ENCODE measurements around the gene OTOP1.
"Not testable (repeated sequence)": the region's sequence is repeated elsewhere in the genome, so short reads cannot be mapped to it uniquely, and the experiment has no call there.

Gene OTOP1

GRCh38 chr4:4228356-4228668 lies 1.6 kb upstream of the OTOP1 start:
- no peak for DNase-seq

DNA sequence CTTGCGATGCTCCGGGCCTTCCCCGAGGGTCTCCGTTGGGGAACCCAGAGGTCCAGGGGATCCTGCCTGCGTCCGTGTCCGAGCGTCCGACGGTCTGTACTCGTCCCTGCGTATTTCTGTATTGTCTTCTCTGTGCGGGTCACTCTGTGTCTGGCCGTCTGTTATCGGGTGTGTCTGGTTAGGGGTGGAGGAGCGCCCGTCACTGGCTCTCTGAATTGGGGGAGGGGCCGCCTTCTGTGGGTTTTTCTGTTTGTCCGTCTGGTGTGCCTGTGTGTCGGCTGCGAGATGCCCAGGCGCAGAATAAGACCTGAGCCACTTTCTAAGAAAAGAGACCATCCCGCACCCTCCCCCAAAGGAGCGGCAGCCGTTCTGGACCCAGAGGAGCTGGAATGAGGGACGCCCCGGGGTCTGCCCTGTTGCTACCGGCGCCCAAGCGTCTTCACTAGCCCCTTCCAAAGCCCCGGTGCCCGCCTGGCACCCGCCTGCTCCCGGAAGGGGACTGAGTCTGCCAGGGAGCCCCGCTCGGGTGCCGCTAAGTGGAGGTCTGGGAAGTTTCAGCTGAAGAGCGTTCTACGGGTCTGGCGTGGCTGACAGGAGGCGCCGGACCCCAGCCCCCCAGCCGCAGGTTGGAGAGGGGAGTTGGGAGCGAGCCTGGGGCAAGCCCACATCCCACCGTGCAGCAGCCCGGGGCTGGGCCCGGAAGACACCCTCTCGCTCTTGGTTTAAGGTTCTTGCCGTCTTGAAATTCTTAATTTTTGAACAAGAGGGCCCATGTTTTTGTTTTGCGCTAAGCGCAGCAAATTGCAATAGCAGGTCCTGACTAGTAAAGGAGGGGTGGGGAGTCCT lies 1.0 kb upstream of the OTOP1 start:
- DNase-seq, result no peak

DNA sequence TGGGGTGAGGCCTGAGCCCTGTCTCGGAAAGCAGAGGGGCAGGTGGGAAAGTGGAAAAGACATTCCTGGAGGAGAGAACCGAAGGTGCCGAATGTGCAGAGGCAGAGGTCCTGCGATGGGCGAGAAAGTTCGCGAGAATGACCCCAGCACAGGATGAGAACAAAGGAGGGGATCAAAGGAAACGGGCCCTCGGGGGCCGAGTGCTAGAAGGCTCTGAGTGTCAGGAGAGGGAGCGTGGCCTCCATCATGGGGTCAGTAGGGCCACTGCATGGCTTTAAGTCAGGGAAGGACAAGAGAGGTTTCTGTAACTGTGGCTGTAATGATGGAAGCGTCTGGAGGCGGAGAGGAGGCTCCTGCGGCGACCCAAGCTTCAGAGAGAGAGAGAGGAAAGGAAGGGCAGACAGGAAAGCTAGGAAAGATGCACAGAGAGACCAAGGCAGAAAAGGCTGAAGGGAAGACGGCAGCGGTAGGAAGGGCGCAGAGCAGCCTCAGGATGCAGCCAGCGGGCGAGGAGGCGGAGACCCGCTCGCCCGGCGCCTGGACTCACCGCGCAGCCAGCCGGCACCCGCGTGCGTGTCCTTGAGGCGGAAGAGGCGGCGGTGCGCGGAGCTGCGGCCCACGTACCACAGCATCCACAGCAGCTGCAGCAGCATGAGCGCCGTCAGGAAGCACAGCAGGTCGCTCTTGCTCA lies 669 bp downstream of the OTOP1 start:
- DNase-seq, result no peak

GRCh38 chr4:4217113-4217512 lies 9.6 kb downstream of the OTOP1 start:
- no peak for DNase-seq

DNA sequence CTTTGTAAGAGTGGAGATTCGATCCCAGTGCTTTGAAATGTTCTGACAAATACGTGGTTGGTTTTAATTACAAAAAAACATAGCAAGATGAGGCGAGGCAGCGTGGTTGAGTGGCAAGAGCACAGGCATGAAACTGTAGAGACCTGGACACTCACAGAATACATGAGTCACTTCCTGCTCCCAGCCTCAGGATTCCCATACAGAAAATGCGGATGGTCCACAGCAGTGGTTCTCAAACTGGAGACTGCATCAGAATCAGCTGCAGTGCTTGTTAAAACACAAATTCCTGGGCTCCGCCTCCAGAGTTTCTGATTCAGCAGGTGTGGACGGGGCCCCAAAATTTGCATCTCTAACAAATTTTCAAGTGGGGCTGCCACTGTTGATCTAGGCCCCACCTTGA lies 10.1 kb downstream of the OTOP1 start:
- DNase-seq, result no peak

GRCh38 chr4:4213674-4214073 lies 13.1 kb downstream of the OTOP1 start:
- DNase-seq, result not testable (repeated sequence)

DNA sequence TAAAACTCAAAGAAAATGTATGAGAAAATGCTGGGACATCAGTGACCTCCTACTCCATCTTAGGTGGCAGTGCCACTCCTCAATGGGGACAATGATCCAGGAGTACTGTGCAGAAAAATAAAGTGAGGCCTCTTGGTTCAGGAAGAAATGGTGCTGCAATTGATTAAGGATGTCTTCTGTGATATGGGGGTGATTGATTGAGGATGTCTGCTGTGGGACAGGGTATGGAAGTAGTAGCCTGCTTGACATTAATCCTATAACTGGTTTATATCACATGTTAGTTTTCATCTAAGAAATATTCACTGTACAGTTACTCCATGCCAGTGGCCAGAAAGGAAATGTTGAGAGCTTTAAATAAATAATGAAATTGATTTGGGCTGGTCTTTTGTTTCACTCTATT lies 20.5 kb downstream of the OTOP1 start:
- no peak for DNase-seq

DNA sequence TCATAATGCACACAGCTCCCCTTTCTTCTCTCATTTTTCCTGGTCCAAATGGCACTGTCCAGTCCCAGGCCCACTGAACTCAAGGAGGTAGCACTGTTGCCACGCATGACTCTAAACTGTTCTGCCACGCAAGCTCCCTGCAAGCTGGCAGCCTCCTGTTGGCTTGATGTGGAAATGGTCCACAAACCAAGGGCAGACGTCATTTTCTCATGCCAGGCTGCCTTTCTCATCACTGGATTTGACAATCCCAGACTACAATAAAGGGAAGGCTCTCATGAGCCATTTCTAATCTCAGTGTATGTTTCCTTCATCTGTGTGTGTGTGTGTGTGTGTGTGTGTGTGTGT lies 22.4 kb downstream of the OTOP1 start:
- no peak for DNase-seq

DNA sequence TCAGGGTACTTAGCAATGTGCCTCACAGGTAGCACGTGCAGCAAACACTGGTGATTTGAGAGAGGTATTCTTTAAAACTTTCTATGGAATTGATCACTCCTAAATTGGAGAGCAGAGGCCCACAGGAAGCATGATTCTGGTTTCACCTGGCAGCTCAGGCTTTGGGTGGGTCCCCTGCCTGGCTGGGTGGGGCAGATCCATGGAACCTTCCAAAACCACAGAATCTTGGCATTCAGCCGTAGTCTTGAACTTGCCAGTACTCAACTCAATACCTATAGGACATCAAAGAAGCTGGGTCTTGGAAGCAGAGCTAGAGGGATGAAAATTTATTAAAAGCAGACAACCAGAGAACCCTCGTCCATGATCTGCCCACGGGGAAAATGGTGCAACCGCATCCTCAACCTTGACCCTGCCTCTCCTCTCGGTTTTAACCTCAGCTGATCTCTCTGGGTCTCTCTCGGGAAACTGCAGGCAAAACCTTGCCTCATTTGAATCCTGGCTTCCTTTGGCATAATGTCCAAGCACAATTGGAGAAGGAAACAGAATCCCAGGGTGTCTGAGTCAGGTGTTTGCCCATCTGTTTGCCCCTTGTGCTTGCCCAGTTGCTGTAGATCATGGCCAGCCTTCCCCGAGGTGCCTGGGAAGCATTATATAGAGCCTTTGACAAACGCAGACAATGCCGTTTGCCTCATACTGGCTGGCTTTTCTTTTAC lies 22.9 kb downstream of the OTOP1 start:
- no peak for DNase-seq

- no peak for DNase-seq
Measured at GRCh38 chr4:4202510-4202909, 24.2 kb downstream of the OTOP1 start.

GRCh38 chr4:4200624-4201023 lies 26.1 kb downstream of the OTOP1 start:
- no peak for DNase-seq

GRCh38 chr4:4195354-4195753 lies 31.4 kb downstream of the OTOP1 start:
- DNase-seq, result no peak

DNA sequence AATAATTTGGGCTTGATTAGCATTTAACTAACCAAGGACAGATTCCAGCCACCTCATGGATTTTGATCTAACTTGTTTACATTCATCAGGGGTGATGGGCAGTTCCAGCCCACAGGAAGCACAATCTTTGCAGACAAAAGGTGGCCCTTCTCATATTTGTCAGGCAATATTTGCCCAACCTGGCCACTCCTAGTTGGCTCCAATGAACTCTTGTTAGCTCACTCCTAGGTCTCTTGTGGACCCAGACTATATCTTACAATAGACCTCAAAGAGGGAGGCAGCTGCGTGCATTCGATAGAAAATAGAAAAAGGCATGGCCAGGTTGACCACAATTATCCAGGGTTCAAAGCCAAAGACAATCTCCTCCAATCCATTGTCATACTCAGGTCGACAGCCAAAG lies 38.2 kb downstream of the OTOP1 start:
- DNase-seq, result not testable (repeated sequence)

DNA sequence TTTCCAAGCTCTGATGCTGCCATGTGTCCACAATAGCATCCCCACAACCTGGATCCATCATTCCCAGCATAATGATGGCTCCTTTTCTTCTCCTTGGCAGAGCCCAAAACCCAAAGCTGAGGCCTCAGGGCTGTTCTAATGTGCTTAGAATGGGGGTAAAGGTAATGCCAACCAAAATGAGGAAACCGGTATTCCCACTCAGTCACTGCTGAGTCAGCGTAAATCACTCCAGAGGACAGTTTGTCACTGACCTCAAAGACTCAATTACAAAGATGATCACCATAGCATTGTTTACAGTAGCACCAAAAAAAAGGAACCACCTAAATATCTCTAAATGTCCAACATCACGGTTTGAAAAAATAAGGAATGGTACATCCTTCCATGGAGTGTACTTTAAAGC lies 41.2 kb downstream of the OTOP1 start:
- no peak for DNase-seq

GRCh38 chr4:4182835-4183568 lies 43.7 kb downstream of the OTOP1 start:
- DNase-seq, result no peak

DNA sequence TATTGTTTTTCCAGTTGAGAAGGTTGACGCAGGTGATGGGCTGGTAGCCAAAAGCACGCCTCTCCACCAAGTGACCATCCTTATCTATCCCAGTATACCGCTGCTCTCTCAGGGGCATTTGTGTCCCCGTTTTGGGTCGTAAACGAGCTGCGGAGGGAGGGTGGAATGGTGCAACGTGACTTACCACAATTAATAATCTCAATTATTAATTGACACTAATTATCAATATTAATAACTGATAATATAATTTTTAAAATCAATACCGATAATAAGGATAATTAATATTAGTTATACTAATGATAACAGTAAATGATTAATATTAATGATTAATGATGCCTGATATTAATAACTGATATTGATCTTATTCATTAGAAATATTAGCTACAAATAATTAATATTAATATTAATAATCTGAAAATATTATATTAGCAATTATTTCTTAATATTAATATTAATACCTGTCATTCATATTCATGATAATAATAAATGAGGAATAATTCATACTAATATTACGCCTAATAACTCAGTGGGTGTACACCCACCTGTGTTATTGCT lies 56.1 kb downstream of the OTOP1 start:
- DNase-seq, result no peak

- not testable (repeated sequence) for DNase-seq
Measured at GRCh38 chr4:4167981-4168780, 58.5 kb downstream of the OTOP1 start.

DNA sequence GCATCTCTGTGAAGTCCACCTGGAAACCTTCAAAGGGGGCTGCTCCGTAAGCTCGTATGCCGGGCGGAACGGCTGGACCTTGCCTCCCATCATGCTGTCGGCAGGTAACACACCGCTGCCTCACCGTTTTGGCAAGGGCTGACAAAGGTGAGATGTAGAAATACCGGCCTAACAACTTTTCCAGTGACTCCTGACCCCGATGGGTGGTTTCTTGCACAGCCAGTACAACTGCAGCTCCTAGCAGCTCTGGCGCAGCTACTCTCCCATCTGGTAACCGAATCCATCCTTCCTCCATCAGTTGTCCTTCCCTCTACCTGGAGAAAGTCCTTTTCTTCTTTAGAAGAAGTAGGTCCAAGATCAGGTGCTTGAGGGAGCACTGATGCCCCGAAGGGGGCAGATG lies 59.7 kb downstream of the OTOP1 start:
- not testable (repeated sequence) for DNase-seq

DNA sequence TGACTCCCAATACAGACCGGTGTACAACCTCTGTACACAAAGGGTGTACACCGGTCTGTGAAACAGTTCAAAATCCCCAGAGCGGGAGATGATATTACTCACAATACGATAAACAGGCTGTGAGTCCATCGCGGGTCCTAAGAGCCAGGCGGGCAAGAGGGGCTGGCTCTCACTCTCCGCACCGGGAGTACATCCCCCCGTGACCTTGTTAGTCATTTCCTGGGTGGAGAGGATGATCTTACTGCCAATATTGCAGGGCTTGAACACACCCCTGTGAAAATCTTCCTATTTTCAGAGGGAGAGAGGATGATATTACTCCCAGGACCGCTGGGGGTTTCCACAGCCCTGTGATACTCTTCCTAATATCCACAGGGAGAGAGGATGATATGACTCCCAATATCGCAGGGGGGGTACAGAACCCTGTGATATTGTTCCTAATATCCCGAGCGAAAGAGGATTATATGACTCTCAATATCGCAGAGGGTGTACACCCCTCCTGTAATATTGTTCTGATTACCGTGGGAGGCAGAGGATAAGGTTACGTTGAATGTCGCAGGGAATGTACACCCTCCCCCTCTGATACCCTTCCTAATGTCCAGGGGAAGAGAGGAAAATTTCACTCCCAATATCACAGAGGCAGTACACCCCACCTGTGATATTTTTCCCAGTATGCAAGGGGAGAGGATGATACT lies 60.9 kb downstream of the OTOP1 start:
- not testable (repeated sequence) for DNase-seq

- DNase-seq, result not testable (repeated sequence)
Measured at GRCh38 chr4:4164532-4165173, 62.1 kb downstream of the OTOP1 start.

GRCh38 chr4:4162186-4162585 lies 64.5 kb downstream of the OTOP1 start:
- DNase-seq, result not testable (repeated sequence)
